ENCODE measurements around the gene TMEFF2.

DNA sequence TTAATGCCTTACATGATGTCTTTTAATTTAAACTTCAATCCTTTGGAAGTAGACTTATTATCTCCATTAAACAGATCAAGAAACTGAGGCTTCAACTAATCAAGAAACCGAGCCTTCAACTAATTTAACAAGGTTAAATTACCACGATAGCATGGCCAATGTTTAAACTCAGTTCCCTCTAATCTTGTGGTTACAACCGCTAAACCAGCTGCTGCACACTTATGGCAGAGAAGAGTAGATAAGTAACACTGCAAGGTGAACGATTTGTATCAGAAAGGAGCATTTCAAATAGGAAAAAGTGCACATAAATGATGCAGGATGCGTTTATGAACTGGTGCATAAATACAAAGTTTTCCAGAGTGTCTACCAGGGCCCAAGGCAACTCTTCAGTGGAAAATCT, 203.3 kb downstream of the TMEFF2 start:
- TF ChIP-seq, protein P1, sequence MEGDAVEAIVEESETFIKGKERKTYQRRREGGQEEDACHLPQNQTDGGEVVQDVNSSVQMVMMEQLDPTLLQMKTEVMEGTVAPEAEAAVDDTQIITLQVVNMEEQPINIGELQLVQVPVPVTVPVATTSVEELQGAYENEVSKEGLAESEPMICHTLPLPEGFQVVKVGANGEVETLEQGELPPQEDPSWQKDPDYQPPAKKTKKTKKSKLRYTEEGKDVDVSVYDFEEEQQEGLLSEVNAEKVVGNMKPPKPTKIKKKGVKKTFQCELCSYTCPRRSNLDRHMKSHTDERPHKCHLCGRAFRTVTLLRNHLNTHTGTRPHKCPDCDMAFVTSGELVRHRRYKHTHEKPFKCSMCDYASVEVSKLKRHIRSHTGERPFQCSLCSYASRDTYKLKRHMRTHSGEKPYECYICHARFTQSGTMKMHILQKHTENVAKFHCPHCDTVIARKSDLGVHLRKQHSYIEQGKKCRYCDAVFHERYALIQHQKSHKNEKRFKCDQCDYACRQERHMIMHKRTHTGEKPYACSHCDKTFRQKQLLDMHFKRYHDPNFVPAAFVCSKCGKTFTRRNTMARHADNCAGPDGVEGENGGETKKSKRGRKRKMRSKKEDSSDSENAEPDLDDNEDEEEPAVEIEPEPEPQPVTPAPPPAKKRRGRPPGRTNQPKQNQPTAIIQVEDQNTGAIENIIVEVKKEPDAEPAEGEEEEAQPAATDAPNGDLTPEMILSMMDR (IDR thresholded peaks at IDR 0.05 in 2 of 3, conservative IDR thresholded peaks at IDR 0.05 in 1 of 3; ENCODE audit: control insufficient read depth in 2 of 3, extremely low read depth in 1 of 3, insufficient read depth in 1 of 3, low read depth in 3 of 3, low read length in 3 of 3): no peak
- TF ChIP-seq ZNF274 (IDR thresholded peaks at IDR 0.05; ENCODE audit: insufficient read depth, insufficient read length): no peak
- no peak for TF ChIP-seq EZH2 (IDR thresholded peaks at IDR 0.05; ENCODE audit: borderline replicate concordance, control insufficient read depth, low read depth, low read length)
- TF ChIP-seq SIX5 (IDR thresholded peaks at IDR 0.05; ENCODE audit: low read depth, low read length, severe bottlenecking): no peak
- TF ChIP-seq POLR2A (IDR thresholded peaks at IDR 0.05; ENCODE audit: low read depth, low read length): no peak
- TF ChIP-seq, protein P2, sequence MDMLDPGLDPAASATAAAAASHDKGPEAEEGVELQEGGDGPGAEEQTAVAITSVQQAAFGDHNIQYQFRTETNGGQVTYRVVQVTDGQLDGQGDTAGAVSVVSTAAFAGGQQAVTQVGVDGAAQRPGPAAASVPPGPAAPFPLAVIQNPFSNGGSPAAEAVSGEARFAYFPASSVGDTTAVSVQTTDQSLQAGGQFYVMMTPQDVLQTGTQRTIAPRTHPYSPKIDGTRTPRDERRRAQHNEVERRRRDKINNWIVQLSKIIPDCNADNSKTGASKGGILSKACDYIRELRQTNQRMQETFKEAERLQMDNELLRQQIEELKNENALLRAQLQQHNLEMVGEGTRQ (IDR thresholded peaks at IDR 0.05; ENCODE audit: borderline replicate concordance, low read depth, low read length): no peak
- TF ChIP-seq RCOR1 (conservative IDR thresholded peaks at IDR 0.05; ENCODE audit: low read depth, low read length): no peak
- TF ChIP-seq SMC3 (IDR thresholded peaks at IDR 0.05; ENCODE audit: borderline replicate concordance, low read length): no peak
- TF ChIP-seq, protein P3, sequence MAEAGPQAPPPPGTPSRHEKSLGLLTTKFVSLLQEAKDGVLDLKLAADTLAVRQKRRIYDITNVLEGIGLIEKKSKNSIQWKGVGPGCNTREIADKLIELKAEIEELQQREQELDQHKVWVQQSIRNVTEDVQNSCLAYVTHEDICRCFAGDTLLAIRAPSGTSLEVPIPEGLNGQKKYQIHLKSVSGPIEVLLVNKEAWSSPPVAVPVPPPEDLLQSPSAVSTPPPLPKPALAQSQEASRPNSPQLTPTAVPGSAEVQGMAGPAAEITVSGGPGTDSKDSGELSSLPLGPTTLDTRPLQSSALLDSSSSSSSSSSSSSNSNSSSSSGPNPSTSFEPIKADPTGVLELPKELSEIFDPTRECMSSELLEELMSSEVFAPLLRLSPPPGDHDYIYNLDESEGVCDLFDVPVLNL (IDR thresholded peaks at IDR 0.05; ENCODE audit: low read depth, low read length): no peak
- TF ChIP-seq, protein P4, sequence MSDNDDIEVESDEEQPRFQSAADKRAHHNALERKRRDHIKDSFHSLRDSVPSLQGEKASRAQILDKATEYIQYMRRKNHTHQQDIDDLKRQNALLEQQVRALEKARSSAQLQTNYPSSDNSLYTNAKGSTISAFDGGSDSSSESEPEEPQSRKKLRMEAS (IDR thresholded peaks at IDR 0.05; ENCODE audit: low read depth, low read length): no peak
